Breast epithelium (tissue), 4 donors: ENCODE data around the gene CXCL11. TPM values are rescaled to one million over a fixed set of nuclear protein-coding genes. Genes with fewer than 3 reads are reported as not detected.

Source experiments
- DNase-seq, 2 donors: peaks; one replicate each; pipeline ENCODE4 v3.0.0-alpha.2; 2019; ENCODE audit warnings: low spot score in 2 of 2
- H3K27ac ChIP-seq, 2 donors: fragments of 200-600 bp; sonication (generic) in 1 of 2; one replicate each; pipeline ENCODE4 v1.5.1; 2016 to 2019; ENCODE audit warnings: mild to moderate bottlenecking in 1 of 2
- H3K27me3 ChIP-seq, 2 donors: fragments of 200-600 bp; sonication (generic) in 1 of 2; one replicate each; pipeline versions ENCODE4 v1.5.1 to v1.6.0; 2017 to 2019; ENCODE audit warnings: control low read depth in 1 of 2, mild to moderate bottlenecking in 1 of 2
- H3K36me3 ChIP-seq: fragments of 200-600 bp; one replicate; pipeline ENCODE4 v1.5.1; 2019
- H3K4me1 ChIP-seq, 2 donors: fragments of 200-600 bp; sonication (generic); one replicate each; pipeline ENCODE4 v1.5.1; 2016 to 2019; ENCODE audit warnings: control low read depth in 1 of 2
- H3K4me3 ChIP-seq, 3 donors: fragments of 200-600 bp; sonication (generic); 1 replicate in 2 of 3; 2 replicates in 1 of 3; pipeline ENCODE4 v1.5.1; 2016 to 2019; ENCODE audit warnings: mild to moderate bottlenecking in 3 of 3, moderate library complexity in 2 of 3
- H3K9me3 ChIP-seq, 2 donors: fragments of 200-600 bp; sonication (generic) in 1 of 2; one replicate each; pipeline ENCODE4 v1.5.1; 2016 to 2019; ENCODE audit warnings: control low read depth in 1 of 2
- CTCF ChIP-seq, 3 donors: fragments of 450-650 bp; IDR thresholded peaks; one replicate each; pipeline ENCODE4 v1.5.1; 2016 to 2017; ENCODE audit warnings: antibody characterized with exemption in 3 of 3, mild to moderate bottlenecking in 3 of 3, moderate library complexity in 3 of 3
- POLR2A ChIP-seq: fragments of 450-650 bp; IDR thresholded peaks from one replicate; pipeline ENCODE4 v1.6.1; 2016; ENCODE audit warnings: antibody characterized with exemption, mild to moderate bottlenecking, moderate library complexity
- POLR2AphosphoS5 ChIP-seq, 3 donors: sonication (generic); formaldehyde crosslinking; IDR thresholded peaks; one replicate each; pipeline ENCODE4 v1.6.1; 2017; ENCODE audit warnings: antibody characterized with exemption in 3 of 3
- intact Hi-C: fragments of 100-400 bp; cut with DNase I; formaldehyde crosslinking; loops from one replicate; pipeline ENCODE4 v1.15.1; 2023; ENCODE audit warnings: low total_unique reads
- total RNA-seq, 3 donors: library from RNA; depleted of rRNA; stranded (reverse); fragments of >200 nt; gene quantifications; one replicate each; pipeline ENCODE4 v1.1.0, GENCODE V29; 2016

Gene CXCL11
- total RNA-seq, 3 donors from 2014 or later, result not detected

- Histone ChIP-seq H3K36me3 (no peaks in the 10 kb centered on the region), H3K27ac (peak overlapping the region; percentile 65 to 76), H3K4me1 (no peaks in the 10 kb centered on the region), H3K9me3 (no peaks in the 10 kb centered on the region), H3K4me3 (peak overlapping the region in 1 of 3 donors; percentile 53), H3K27me3 (no peaks in the 10 kb centered on the region)
- intact Hi-C loops, result no loop called here
- no peak for DNase-seq
- TF ChIP-seq POLR2A (no peak), CTCF (IDR thresholded peaks at IDR 0.05) (no peak), POLR2AphosphoS5 (IDR thresholded peaks at IDR 0.05) (no peak)
Measured at GRCh38 chr4:76012388-76012801, 23.5 kb downstream of the CXCL11 start.

GRCh38 chr4:76011700-76012387 lies 24.0 kb downstream of the CXCL11 start:
- no peaks in the 10 kb centered on the region for H3K27me3 ChIP-seq
- H3K27ac ChIP-seq, result peak overlapping the region; percentile 65 to 76
- no peak for DNase-seq
- no peaks in the 10 kb centered on the region for H3K9me3 ChIP-seq
- no peaks in the 10 kb centered on the region for H3K4me1 ChIP-seq
- no peak for TF ChIP-seq CTCF (IDR thresholded peaks at IDR 0.05)
- no peak for TF ChIP-seq POLR2AphosphoS5 (IDR thresholded peaks at IDR 0.05)
- no peak for TF ChIP-seq POLR2A
- no peaks in the 10 kb centered on the region for H3K36me3 ChIP-seq
- H3K4me3 ChIP-seq, result peak overlapping the region; percentile 20 to 53 (median 22)
- intact Hi-C loops, result no loop called here

- peak overlapping the region in 1 of 3 donors; percentile 53 for H3K4me3 ChIP-seq
- no peaks in the 10 kb centered on the region for H3K27me3 ChIP-seq
- H3K9me3 ChIP-seq, result no peaks in the 10 kb centered on the region
- intact Hi-C loops, result no loop called here
- H3K27ac ChIP-seq, result peak overlapping the region; percentile 65 to 76
- H3K4me1 ChIP-seq, result no peaks in the 10 kb centered on the region
- H3K36me3 ChIP-seq, result no peaks in the 10 kb centered on the region
- DNase-seq, result no peak
- TF ChIP-seq POLR2AphosphoS5 (IDR thresholded peaks at IDR 0.05), result no peak
- no peak for TF ChIP-seq POLR2A
- no peak for TF ChIP-seq CTCF (IDR thresholded peaks at IDR 0.05)
Measured at GRCh38 chr4:76011018-76011670, 24.7 kb downstream of the CXCL11 start.

GRCh38 chr4:76010576-76010975 lies 25.3 kb downstream of the CXCL11 start:
- no peaks in the 10 kb centered on the region for H3K4me1 ChIP-seq
- H3K27ac ChIP-seq, result no peak overlapping the region
- no peaks in the 10 kb centered on the region for H3K27me3 ChIP-seq
- DNase-seq, result no peak
- H3K9me3 ChIP-seq, result no peaks in the 10 kb centered on the region
- H3K4me3 ChIP-seq, result no peak overlapping the region
- intact Hi-C loops, result no loop called here
- H3K36me3 ChIP-seq, result no peaks in the 10 kb centered on the region
- no peak for TF ChIP-seq CTCF (IDR thresholded peaks at IDR 0.05)
- TF ChIP-seq POLR2A, result no peak
- no peak for TF ChIP-seq POLR2AphosphoS5 (IDR thresholded peaks at IDR 0.05)

GRCh38 chr4:76009311-76009710 lies 26.6 kb downstream of the CXCL11 start:
- Histone ChIP-seq H3K36me3 (no peaks in the 10 kb centered on the region), H3K27ac (no peak overlapping the region), H3K4me1 (no peaks in the 10 kb centered on the region), H3K9me3 (no peaks in the 10 kb centered on the region), H3K27me3 (no peaks in the 10 kb centered on the region), H3K4me3 (no peak overlapping the region)
- intact Hi-C loops, result no loop called here
- no peak for DNase-seq
- no peak for TF ChIP-seq POLR2AphosphoS5 (IDR thresholded peaks at IDR 0.05)
- no peak for TF ChIP-seq CTCF (IDR thresholded peaks at IDR 0.05)
- TF ChIP-seq POLR2A, result no peak
